AG04450 (cell line): ENCODE data around the gene RPUSD3. TPM values are rescaled to one million over a fixed set of nuclear protein-coding genes. Genes with fewer than 3 reads are reported as not detected.
"Not testable (repeated sequence)": the region's sequence is repeated elsewhere in the genome, so short reads cannot be mapped to it uniquely, and the experiment has no call there.

Source experiments
- CTCF ChIA-PET: fragments of 300-600, 350-600 bp; formaldehyde crosslinking; extraction: SDS; loops from one replicate; lab custom pipeline; 2022; ENCODE audit warnings: antibody characterized with exemption, inconsistent platforms; lab: Charles Lee
- POLR2A ChIA-PET: fragments of 350-600 bp; formaldehyde crosslinking; extraction: SDS; loops from one replicate; lab custom pipeline; 2021; ENCODE audit warnings: antibody characterized with exemption, inconsistent platforms; lab: Yijun Ruan, JAX
- DNase-seq: peaks from one replicate; pipeline ENCODE4 v3.0.0-alpha.2; 2011; ENCODE audit warnings: low read depth, low spot score
- H3K27ac ChIP-seq: one replicate; pipeline ENCODE4 v1.5.1; 2012; ENCODE audit warnings: low read depth, low read length, control low read depth
- H3K27me3 ChIP-seq: one replicate; pipeline ENCODE4 v1.6.0; 2012; ENCODE audit warnings: low read length; ENCODE audit not compliant: control insufficient read depth, insufficient read depth
- H3K4me3 ChIP-seq: 2 replicates; pipeline ENCODE4 v1.5.1; 2011; ENCODE audit warnings: mild to moderate bottlenecking, low read depth, low read length, control low read depth
- H3K9me3 ChIP-seq: 2 replicates; pipeline ENCODE4 v1.5.1; 2012; ENCODE audit warnings: low read length; ENCODE audit not compliant: control insufficient read depth, insufficient read depth
- CTCF ChIP-seq: IDR thresholded peaks from 2 replicates; pipeline ENCODE4 v1.5.1; 2011; ENCODE audit warnings: low read depth, low read length, control low read depth, inconsistent platforms
- polyA plus RNA-seq: library from polyadenylated mRNA; depleted of rRNA; stranded (reverse); fragments of >200 nt; gene quantifications from 2 replicates; pipeline ENCODE4 v1.2.3, GENCODE V29; 2011

The RPUSD3 gene
- polyA plus RNA-seq, 1 experiment: 29.0 TPM

- DNase-seq: no peak
- Histone ChIP-seq H3K9me3 (no peaks in the 10 kb centered on the region; the same call in 1 of the 2 replicates), H3K27ac (no peak overlapping the region), H3K4me3 (no peak overlapping the region), H3K27me3 (no peaks in the 10 kb centered on the region)
- no peak for TF ChIP-seq CTCF
- ChIA-PET POLR2A (no interaction called here), CTCF (no interaction called here)
Measured at GRCh38 chr3:9867106-9867505, 23.3 kb upstream of the RPUSD3 start.

GRCh38 chr3:9866639-9867038 lies 22.8 kb upstream of the RPUSD3 start:
- no peak for DNase-seq
- no peak overlapping the region for H3K4me3 ChIP-seq

GRCh38 chr3:9865125-9865637 lies 21.4 kb upstream of the RPUSD3 start:
- POLR2A ChIA-PET: interaction anchor here (0.6 to 1.6 kb wide), 5 partner anchors 15 to 68 kb away, joined by 3 to 5 read pairs (median 4); partner anchors contain the start of gene CRELD1

More at GRCh38 chr3:9866639-9867038, 22.8 kb upstream of the RPUSD3 start:
- ChIA-PET POLR2A (interaction anchor here (0.6 kb wide), 2 partner anchors 52 to 73 kb away, joined by 4 to 5 read pairs; no protein-coding TSS in a partner anchor), CTCF (interaction anchor here (1.7 kb wide), 1 partner anchor 39 kb away, joined by 5 read pairs; no protein-coding TSS in a partner anchor)
- H3K27ac ChIP-seq: no peak overlapping the region
- H3K9me3 ChIP-seq: no peaks in the 10 kb centered on the region; the same call in 1 of the 2 replicates
- TF ChIP-seq CTCF: no peak
- H3K27me3 ChIP-seq: no peaks in the 10 kb centered on the region

GRCh38 chr3:9864200-9864927 lies 20.6 kb upstream of the RPUSD3 start:
- no peak overlapping the region for H3K4me3 ChIP-seq
- ChIA-PET POLR2A (interaction anchor here (0.6 to 1.6 kb wide), 9 partner anchors 11 to 69 kb away, joined by 3 to 5 read pairs (median 3); partner anchors contain the start of genes CIDEC, CRELD1 and JAGN1), CTCF (interaction anchor here (0.6 to 1.8 kb wide), 4 partner anchors 15 to 309 kb away, joined by 3 to 6 read pairs (median 4); no protein-coding TSS in a partner anchor)
- no peaks in the 10 kb centered on the region; the same call in 1 of the 2 replicates for H3K9me3 ChIP-seq
- H3K27me3 ChIP-seq: no peaks in the 10 kb centered on the region
- TF ChIP-seq CTCF: no peak
- peak overlapping the region; percentile 84 for H3K27ac ChIP-seq
- DNase-seq: peak; percentile 76

More at GRCh38 chr3:9865125-9865637, 21.4 kb upstream of the RPUSD3 start:
- not testable (repeated sequence) for H3K27me3 ChIP-seq, H3K27ac ChIP-seq, H3K9me3 ChIP-seq, H3K4me3 ChIP-seq, DNase-seq
- CTCF ChIA-PET: interaction anchor here (1.7 to 1.8 kb wide), 2 partner anchors 38 to 81 kb away, joined by 5 read pairs; no protein-coding TSS in a partner anchor

- Histone ChIP-seq H3K27me3 (no peaks in the 10 kb centered on the region), H3K9me3 (no peaks in the 10 kb centered on the region; the same call in 1 of the 2 replicates), H3K4me3 (no peak overlapping the region), H3K27ac (no peak overlapping the region)
- ChIA-PET CTCF (no interaction called here), POLR2A (interaction anchor here (0.6 kb wide), 1 partner anchor 503 kb away, joined by 5 read pairs; no protein-coding TSS in a partner anchor)
- DNase-seq: no peak
- TF ChIP-seq CTCF: no peak
Measured at GRCh38 chr3:9863058-9863772, 19.4 kb upstream of the RPUSD3 start.
